CD4-positive, alpha-beta T cell treated with Interleukin-4 for 1 hour (primary cell): Measurements from ENCODE around the gene ZNF503.

Experiments
- DNase-seq, 2 donors: peaks; one replicate each; pipeline ENCODE4 v3.0.0-alpha.2; 2020 to 2022

The ZNF503 gene

DNA sequence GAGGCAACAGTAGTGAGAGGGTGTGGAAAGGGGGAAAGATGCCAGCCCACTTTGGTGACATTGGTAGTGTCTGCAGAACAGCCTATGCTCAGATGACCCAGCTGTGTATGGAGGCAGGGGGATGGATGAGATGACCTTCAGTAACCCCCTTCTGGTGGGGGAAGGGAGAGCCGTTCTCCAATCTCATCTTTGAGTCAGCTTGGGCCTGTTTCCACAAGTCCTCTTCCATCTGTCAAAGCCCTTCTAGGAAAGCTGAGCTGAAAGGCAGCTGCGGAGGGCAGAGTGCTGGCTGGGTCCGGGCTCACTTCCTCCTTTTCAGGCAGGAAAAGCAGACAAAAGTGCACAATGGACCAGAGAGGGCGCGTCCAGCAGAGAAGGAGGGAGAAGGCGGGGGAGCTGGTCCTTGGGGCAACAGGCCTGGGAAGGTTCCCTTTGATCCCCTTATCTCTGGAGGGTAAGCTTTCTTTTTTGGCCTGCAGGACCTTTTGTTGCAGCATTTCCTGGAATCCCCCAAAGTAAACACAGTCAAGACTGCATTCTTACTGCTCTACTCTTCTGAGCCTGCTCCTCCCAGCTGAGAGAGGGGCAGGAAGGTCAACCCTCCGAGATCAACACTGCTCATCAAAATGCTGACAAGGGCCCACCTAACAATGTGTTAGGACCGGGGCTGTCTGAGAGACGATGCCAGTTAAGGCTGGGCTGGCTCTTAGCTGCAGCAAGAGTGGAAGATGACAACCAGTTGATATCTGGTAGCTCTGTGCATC, 28.6 kb upstream of the ZNF503 start:
- peak in 1 of 2 donors; percentile 49 for DNase-seq

- DNase-seq, result no peak
Observed at GRCh38 chr10:75429159-75429827, 27.7 kb upstream of the ZNF503 start.

GRCh38 chr10:75428434-75429158, 27.0 kb upstream of the ZNF503 start:
- DNase-seq, result peak in 1 of 2 donors; percentile 46

- no peak for DNase-seq
Observed at GRCh38 chr10:75427951-75428350, 26.4 kb upstream of the ZNF503 start.

DNA sequence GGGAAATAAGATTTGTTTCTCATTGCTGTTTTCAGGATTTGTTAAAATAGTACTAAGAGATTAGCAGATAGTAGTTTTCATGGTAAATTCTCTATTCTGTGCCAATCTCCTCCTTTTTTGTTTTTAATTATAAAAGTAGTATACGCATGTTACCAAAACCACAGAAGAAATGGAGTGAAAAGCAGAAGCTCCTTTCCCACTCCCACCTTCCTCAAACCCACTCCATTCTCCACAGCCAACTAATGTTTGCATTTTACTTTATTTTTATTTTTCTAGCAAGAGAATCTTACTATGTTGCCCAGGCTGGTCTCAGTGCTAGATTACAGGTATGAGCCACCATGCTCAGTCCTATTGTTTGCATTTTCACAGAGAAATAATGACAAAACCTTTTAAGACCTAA, 25.3 kb upstream of the ZNF503 start:
- DNase-seq, result no peak

DNA sequence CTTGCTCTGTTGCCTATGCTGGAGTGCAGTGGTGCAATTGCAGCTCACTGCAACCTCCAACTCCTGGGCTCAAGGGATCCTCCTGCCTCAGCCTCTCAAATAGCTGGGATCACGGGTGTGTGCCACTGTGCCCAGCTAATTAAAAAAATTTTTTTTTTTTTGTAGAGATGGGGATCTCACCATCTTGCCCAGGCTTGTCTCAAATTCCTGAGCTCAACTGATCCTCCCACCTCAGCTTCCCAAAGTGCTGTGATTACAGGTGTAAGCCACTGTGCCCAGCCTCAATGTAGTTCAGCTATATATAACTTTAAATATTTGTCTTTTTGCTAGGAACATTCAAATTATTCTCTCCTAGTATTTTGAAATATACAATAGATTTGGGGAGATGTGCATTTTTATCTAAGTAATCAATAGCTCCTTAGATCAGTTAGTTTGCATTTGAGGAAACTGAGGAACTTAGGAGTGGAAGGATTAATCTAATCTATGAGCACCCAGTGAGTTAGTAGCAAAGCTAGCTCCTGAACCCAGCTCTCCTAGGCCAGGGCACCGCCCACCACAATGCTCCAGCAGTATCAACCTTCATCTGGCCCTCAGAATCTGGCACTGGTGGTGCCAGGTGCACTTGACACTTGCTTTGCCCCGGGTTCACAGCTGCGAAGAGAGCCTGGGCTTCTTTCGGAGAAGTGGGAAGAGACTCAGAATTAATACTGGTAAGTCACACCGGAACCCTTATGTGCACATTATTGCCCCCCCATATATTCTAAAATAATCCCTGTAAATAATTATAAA, 23.9 kb upstream of the ZNF503 start:
- DNase-seq, result no peak

- no peak for DNase-seq
Observed at GRCh38 chr10:75424571-75424970, 23.0 kb upstream of the ZNF503 start.

DNA sequence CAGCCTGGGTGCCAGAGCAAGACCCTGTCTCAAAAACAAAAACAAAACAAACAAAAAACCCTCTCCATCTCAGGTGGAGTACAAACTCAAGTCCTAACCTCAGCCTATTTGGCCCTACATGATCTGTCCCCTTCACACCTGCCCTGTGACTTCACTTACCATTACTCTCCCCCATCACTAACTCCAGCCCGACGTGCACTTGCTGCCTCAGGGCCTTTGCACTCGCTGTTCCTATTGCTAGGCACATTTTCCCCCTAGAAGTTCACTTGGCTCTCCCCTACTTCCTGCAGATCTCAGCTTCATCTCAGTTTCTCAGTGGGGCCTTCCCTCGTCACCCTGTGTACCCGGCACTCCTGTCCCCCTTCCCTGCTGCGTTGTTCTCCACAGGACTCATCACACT, 21.3 kb upstream of the ZNF503 start:
- DNase-seq, result no peak

- no peak for DNase-seq
Observed at GRCh38 chr10:75418712-75419111, 17.1 kb upstream of the ZNF503 start.

- DNase-seq, result no peak
Observed at GRCh38 chr10:75418293-75418692, 16.7 kb upstream of the ZNF503 start.

DNA sequence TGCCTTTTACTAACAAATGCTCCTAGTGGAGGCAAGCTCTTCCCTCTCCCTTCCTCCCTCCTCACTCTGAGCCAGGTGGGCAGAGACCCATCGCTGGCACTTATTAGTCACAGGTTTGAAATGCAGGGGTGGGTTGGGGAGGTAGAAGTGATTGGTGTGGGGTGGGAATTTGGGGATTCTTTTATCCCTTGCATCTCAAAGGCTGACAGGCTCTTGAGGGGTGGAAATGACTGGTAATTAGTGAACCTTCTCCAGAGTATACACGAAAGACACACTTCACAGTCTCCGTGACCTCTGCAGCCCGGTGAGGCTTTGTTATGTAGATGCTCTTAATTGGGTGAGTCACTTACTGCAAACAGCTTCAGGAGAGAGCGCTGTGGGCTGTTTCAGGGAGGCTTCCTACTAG, 16.0 kb upstream of the ZNF503 start:
- DNase-seq, result no peak

DNA sequence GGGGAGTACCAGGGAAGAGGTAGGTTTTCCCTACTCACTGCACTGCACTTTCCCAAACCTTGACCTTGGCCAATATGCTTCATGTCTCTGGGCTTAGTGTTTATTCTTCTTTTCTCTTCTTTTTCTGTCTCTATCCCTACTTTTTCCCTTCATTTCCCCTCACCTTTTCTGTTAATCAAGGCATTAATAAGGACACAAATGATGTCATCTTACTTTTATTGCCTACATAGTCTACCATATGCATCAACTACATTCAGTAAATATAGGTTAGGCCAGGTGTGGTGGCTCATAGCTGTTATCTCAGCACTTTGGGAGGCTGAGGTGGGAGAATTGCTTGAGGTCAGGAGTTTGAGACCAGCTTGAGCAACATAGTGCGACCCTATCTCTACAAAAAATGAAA, 13.0 kb upstream of the ZNF503 start:
- DNase-seq, result no peak

DNA sequence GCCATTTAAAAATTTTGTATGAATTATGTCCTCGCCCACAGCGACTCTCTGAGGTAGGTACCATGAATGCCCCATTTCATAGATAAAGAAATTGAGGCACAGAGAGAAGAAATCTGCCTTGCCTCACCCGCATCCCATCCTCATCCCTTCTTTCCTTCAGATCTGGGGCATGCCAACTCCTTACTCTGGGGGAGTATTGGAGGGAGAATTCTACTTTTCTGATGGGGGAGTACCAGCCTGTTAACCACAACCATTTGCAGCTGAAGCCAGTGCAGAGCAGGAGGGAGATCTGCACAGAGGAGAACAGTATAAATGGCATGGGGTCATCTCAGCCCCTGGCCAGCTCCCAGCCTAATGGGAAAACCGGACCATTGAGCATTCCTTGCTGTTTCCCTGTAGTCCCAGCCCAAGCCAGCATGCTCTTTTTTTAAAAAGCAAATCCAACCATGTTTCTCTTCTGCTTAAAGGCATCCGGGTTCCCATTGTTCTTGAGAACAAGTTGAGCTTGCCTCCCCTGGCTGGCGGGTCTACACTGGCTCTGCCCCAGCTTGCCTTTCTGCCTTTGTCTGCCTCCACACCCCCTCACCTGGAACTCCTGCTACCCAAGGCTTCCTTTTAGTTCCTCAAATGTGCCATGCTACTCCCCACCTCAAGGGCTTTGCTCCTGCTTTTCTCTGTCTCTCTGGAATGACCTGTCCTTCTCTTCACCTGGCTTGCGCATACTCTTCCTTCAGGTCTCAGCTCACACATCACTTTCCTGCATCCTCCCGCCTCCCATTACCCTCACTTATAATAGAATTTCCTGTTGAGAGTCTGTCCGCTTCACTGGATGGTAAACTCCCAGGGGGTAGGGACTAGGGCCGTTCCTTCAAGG, 8.8 kb upstream of the ZNF503 start:
- DNase-seq, result no peak

DNA sequence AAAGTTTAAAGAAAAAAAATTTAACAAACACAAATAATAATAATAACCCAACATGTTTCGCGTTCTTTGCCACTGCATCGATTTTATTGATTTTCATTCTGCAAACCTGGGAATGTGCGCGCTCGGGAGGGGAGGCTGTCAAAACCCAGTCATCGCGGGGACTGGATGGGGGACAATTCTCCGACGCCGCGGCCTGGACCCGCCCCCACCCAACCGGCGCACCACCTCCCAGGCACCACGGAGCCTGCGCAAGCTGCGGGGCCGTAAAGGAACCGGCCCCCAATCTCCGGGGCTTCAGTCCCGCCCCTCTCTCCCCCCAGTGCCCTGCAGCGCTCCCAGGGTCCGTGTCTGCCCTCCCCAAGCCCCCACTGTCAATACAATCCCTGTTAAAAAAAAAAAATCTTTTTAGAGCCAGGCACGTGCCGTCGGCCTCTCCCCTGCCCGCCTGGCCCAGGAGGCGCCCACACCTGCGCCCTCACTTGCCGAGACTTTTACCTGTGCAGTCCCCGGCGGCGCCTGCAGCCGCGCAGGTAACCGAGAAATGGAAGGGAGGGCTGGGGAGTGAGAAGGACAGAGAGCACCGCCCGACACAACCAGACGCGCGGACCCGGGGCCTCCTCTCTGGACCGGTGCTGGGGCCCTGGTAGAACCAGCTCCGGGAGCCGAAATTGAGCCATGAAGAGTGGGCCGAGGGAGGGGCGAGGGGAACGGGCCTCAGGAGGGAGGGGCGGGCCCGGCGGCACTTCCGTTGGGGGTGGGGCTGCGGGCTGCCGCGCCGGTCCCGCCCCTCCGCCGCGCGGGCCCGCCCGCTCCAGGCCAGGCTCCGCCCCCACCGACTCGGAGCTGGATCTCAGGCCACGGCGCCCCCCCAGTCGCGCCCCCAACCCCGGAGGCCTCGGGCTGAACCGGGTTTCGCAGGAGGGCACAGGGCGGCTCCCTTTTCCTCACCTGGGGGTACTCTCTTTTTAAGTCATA, 7.6 kb upstream of the ZNF503 start:
- DNase-seq, result peak; percentile 20 to 27

DNA sequence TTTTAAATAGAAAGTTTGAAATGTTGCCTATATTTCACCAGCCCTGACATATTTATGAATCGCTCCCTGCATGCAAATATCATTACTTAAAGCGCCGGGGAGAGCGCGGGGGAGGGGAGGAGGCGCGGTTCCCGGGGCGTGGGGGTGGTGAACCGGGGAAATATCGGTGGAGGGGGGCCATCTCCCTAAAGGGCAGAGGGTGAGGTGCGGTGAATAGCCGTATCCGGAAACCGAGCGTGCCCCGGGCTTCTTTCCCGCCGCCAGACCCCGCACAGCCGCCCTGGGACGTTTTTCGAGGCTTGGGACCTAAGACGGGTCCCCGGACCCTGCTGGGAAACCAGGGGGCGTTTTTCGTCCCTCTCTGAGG, 6.9 kb upstream of the ZNF503 start:
- DNase-seq, result no peak

- no peak for DNase-seq
Observed at GRCh38 chr10:75407713-75408508, 6.3 kb upstream of the ZNF503 start.

DNA sequence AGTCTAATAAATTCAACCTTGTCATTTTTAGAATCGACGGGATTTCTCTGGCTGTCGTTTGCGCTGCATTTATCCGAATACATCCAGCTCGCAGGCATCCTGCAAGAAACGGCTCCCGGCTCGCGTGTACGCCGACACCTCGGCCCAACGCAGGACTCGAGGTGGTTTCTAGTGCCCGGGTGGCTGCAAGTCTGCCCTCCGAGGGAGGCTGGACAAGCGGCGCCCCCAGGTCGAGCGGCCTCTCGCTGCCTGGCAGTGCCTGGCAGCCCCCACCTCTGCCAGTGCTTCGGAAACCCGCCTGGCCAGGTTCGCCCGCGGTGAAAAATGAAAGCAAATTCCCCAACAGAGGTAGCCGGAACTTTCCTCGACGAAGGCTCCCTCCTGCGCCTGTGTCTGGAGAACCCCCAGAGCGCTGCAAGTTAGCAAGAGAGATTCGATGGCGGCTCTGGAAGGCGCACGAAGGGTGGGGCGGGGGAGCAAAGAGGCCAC, 5.7 kb upstream of the ZNF503 start:
- no peak for DNase-seq

- no peak for DNase-seq
Observed at GRCh38 chr10:75406462-75407223, 5.1 kb upstream of the ZNF503 start.
